ENCODE data around the gene ZFAND3. TPM values are rescaled to one million over a fixed set of nuclear protein-coding genes. Genes with fewer than 3 reads are reported as not detected.

ZFAND3 gene
- polyA plus RNA-seq, 1 donor (not counting 4 experiments of a cell fraction or from before 2014, with no cell fraction given) = 19.6 TPM

DNA sequence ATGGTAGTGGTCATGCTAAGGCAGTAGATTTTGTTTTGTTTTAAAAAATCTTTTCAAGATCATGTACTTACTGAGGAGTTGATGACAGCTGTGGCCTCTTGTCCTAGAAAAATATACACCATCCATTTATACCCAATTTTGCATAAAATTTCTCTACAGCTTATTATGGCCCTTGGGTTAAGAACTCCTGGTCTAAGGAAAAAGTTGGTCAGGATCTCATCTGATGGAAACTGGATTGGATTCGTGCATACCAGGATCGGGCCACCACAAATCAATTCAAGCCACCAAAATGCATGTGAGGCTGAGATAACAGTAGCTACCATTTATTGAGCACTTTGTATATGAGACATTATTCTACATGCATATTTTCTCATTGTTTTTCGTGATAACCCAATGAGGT lies 244.4 kb downstream of the ZFAND3 start:
- Histone ChIP-seq H3K27ac (ENCODE audit: control insufficient read depth, insufficient read depth, low read length) (no peak overlapping the region), H3K4me1 (ENCODE audit: control insufficient read depth, extremely low read depth, insufficient read depth, low read length) (no peaks in the 10 kb centered on the region), H3K9me3 (ENCODE audit: control insufficient read depth, low read depth, low read length) (no peaks in the 10 kb centered on the region), H3K36me3 (ENCODE audit: control insufficient read depth in 2 of 2, extremely low read depth in 1 of 2, insufficient read depth in 2 of 2, low read length in 2 of 2) (peaks cover 13 to 17% of the 10 kb centered on the region in 2 experiments), H3K9me1 (ENCODE audit: control insufficient read depth, extremely low read depth, insufficient read depth, low read length) (no peaks in the 10 kb centered on the region), H3K27me3 (ENCODE audit: control insufficient read depth, extremely low read depth, insufficient read depth, low read length) (no peaks in the 10 kb centered on the region), H3K4me3 (ENCODE audit: control insufficient read depth in 2 of 3, extremely low read depth in 1 of 3, insufficient read depth in 2 of 3, low read depth in 1 of 3, low read length in 3 of 3) (no peak overlapping the region), H3K79me2 (ENCODE audit: control insufficient read depth, insufficient read depth, low read length) (peaks cover 11% of the 10 kb centered on the region), H3K9ac (ENCODE audit: control insufficient read depth, extremely low read depth, insufficient read depth, low read length) (no peak overlapping the region), H4K20me1 (ENCODE audit: control insufficient read depth, extremely low read depth, insufficient read depth, low read length) (peaks cover 2% of the 10 kb centered on the region), H2AFZ (ENCODE audit: control insufficient read depth, low read length) (no peak overlapping the region), H3K4me2 (ENCODE audit: control insufficient read depth, extremely low read depth, insufficient read depth, low read depth, low read length) (no peak overlapping the region)
- FAIRE-seq (no peak), DNase-seq (ENCODE audit: low read depth, low spot score) (no peak)
- dilution Hi-C loops (cut with MboI; ENCODE audit: extremely low pct_ligation_motif_present, low sequenced_read_pairs) = no loop called here
- TF ChIP-seq, protein P1, sequence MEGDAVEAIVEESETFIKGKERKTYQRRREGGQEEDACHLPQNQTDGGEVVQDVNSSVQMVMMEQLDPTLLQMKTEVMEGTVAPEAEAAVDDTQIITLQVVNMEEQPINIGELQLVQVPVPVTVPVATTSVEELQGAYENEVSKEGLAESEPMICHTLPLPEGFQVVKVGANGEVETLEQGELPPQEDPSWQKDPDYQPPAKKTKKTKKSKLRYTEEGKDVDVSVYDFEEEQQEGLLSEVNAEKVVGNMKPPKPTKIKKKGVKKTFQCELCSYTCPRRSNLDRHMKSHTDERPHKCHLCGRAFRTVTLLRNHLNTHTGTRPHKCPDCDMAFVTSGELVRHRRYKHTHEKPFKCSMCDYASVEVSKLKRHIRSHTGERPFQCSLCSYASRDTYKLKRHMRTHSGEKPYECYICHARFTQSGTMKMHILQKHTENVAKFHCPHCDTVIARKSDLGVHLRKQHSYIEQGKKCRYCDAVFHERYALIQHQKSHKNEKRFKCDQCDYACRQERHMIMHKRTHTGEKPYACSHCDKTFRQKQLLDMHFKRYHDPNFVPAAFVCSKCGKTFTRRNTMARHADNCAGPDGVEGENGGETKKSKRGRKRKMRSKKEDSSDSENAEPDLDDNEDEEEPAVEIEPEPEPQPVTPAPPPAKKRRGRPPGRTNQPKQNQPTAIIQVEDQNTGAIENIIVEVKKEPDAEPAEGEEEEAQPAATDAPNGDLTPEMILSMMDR (optimal IDR thresholded peaks at IDR 0.05 in 1 of 3, IDR thresholded peaks at IDR 0.05 in 1 of 3, conservative IDR thresholded peaks at IDR 0.05 in 1 of 3; ENCODE audit: extremely low read depth in 1 of 3, insufficient read depth in 2 of 3, low read length in 3 of 3) = no peak
- TF ChIP-seq EZH2 (IDR thresholded peaks at IDR 0.05; ENCODE audit: low read length) = no peak

DNA sequence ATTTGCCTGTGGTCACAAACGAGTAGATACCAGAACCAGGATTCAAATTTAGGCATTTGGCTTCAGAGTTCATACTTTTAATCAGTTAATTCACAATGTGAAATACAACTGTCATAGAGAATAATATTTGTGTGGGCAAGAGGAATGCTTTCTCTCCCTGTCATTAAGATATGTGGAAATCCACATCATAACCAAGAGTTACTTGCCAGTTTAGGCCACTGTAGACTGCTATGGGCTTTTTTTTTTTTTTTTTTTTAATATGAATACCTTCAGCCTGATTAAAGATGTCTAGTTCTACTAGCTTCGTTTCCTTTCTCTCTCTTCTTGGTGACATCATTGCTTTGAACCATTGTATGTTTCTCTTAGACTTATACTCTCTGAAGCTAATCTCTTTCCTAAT lies 244.9 kb downstream of the ZFAND3 start:
- H4K20me1 ChIP-seq (ENCODE audit: control insufficient read depth, extremely low read depth, insufficient read depth, low read length) = peaks cover 2% of the 10 kb centered on the region

More for the DNA sequence above, 244.9 kb downstream of the ZFAND3 start:
- no peaks in the 10 kb centered on the region for H3K9me1 ChIP-seq (ENCODE audit: control insufficient read depth, extremely low read depth, insufficient read depth, low read length)
- peaks cover 10% of the 10 kb centered on the region for H3K79me2 ChIP-seq (ENCODE audit: control insufficient read depth, insufficient read depth, low read length)
- no peak overlapping the region for H3K27ac ChIP-seq (ENCODE audit: control insufficient read depth, insufficient read depth, low read length)
- DNase-seq (ENCODE audit: low read depth, low spot score) = no peak
- no peak overlapping the region for H2AFZ ChIP-seq (ENCODE audit: control insufficient read depth, low read length)
- H3K27me3 ChIP-seq (ENCODE audit: control insufficient read depth, extremely low read depth, insufficient read depth, low read length) = no peaks in the 10 kb centered on the region
- FAIRE-seq = no peak
- no peaks in the 10 kb centered on the region for H3K9me3 ChIP-seq (ENCODE audit: control insufficient read depth, low read depth, low read length)
- TF ChIP-seq, protein P1 (optimal IDR thresholded peaks at IDR 0.05 in 1 of 3, IDR thresholded peaks at IDR 0.05 in 1 of 3, conservative IDR thresholded peaks at IDR 0.05 in 1 of 3; ENCODE audit: extremely low read depth in 1 of 3, insufficient read depth in 2 of 3, low read length in 3 of 3) = no peak
- TF ChIP-seq EZH2 (IDR thresholded peaks at IDR 0.05; ENCODE audit: low read length) = no peak
- no peak overlapping the region for H3K4me3 ChIP-seq (ENCODE audit: control insufficient read depth in 2 of 3, extremely low read depth in 1 of 3, insufficient read depth in 2 of 3, low read depth in 1 of 3, low read length in 3 of 3)
- no peak overlapping the region for H3K9ac ChIP-seq (ENCODE audit: control insufficient read depth, extremely low read depth, insufficient read depth, low read length)
- peaks cover 13 to 17% of the 10 kb centered on the region in 2 experiments for H3K36me3 ChIP-seq (ENCODE audit: control insufficient read depth in 2 of 2, extremely low read depth in 1 of 2, insufficient read depth in 2 of 2, low read length in 2 of 2)
- no peak overlapping the region for H3K4me2 ChIP-seq (ENCODE audit: control insufficient read depth, extremely low read depth, insufficient read depth, low read depth, low read length)
- dilution Hi-C loops (cut with MboI; ENCODE audit: extremely low pct_ligation_motif_present, low sequenced_read_pairs) = no loop called here
- no peaks in the 10 kb centered on the region for H3K4me1 ChIP-seq (ENCODE audit: control insufficient read depth, extremely low read depth, insufficient read depth, low read length)

Data from keratinocyte (primary cell).